MG63 (cell line): Measurements from ENCODE around the gene TMTC1. TPM values are rescaled to one million over a fixed set of nuclear protein-coding genes. Genes with fewer than 3 reads are reported as not detected.
"Not testable (repeated sequence)": the region's sequence is repeated elsewhere in the genome, so short reads cannot be mapped to it uniquely, and the experiment has no call there.

Source experiments
- DNase-seq: peaks from one replicate; pipeline ENCODE4 v3.0.0-alpha.2; 2020
- H3K27me3 ChIP-seq: fragments of 250-450 bp; sonication (Bioruptor Pico); 2 replicates; pipeline ENCODE4 v1.5.1; 2020; ENCODE audit warnings: mild to moderate bottlenecking, moderate library complexity
- H3K36me3 ChIP-seq: fragments of 250-450 bp; sonication (Bioruptor Pico); 2 replicates; pipeline ENCODE4 v1.5.1; 2020; ENCODE audit warnings: mild to moderate bottlenecking, moderate library complexity
- H3K4me3 ChIP-seq: fragments of 250-450 bp; sonication (Bioruptor Pico); 2 replicates; pipeline ENCODE4 v1.5.1; 2020; ENCODE audit warnings: mild to moderate bottlenecking, moderate library complexity
- H3K9me3 ChIP-seq: fragments of 250-450 bp; sonication (Bioruptor Pico); 2 replicates; pipeline ENCODE4 v1.5.1; 2020; ENCODE audit warnings: mild to moderate bottlenecking, moderate library complexity
- total RNA-seq: library from RNA; depleted of rRNA; stranded (reverse); fragments of >200 nt; shearing (Covaris generic); gene quantifications from 2 replicates; pipeline ENCODE4 v1.2.3, GENCODE V29; 2014; ENCODE audit warnings: low replicate concordance

TMTC1 gene
- total RNA-seq, 1 experiment from 2014 or later = 10.2 TPM

- no peaks in the 10 kb centered on the region for H3K36me3 ChIP-seq
- H3K27me3 ChIP-seq = no peaks in the 10 kb centered on the region
- peaks cover 8% of the 10 kb centered on the region; the same call in 1 of the 2 replicates for H3K9me3 ChIP-seq
- H3K4me3 ChIP-seq = no peak overlapping the region
- no peak for DNase-seq
Measured at GRCh38 chr12:29563636-29564035, 220.1 kb downstream of the TMTC1 start.

GRCh38 chr12:29563071-29563470 lies 220.7 kb downstream of the TMTC1 start:
- no peaks in the 10 kb centered on the region for H3K36me3 ChIP-seq
- no peak for DNase-seq
- H3K4me3 ChIP-seq = no peak overlapping the region
- H3K27me3 ChIP-seq = no peaks in the 10 kb centered on the region
- H3K9me3 ChIP-seq = peaks cover 8% of the 10 kb centered on the region; the same call in 1 of the 2 replicates

- Histone ChIP-seq H3K36me3 (no peaks in the 10 kb centered on the region), H3K9me3 (peaks cover 8% of the 10 kb centered on the region; the same call in 1 of the 2 replicates), H3K4me3 (no peak overlapping the region), H3K27me3 (no peaks in the 10 kb centered on the region)
- DNase-seq = peak; percentile 75
Measured at GRCh38 chr12:29562110-29562804, 221.5 kb downstream of the TMTC1 start.

DNA sequence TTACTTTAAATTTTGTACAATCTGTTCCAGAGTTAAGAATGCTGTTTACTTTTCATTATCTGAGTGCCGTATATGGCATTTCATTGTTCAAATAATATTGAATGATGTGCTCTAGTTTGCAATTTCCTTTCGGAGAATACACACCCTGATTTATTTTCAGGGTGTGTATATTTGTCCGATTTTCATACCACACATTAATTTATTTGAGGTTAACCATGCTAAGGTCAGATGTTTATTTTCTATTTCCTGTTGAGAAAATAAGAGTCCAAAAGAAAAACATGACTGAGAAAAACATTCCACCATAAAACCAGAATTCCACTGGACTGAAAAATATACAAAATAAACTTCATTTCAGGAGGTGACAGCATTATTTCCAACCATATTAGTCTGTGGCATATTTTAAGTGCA lies 222.1 kb downstream of the TMTC1 start:
- peaks cover 8% of the 10 kb centered on the region; the same call in 1 of the 2 replicates for H3K9me3 ChIP-seq
- DNase-seq = no peak
- H3K4me3 ChIP-seq = no peak overlapping the region
- no peaks in the 10 kb centered on the region for H3K36me3 ChIP-seq
- no peaks in the 10 kb centered on the region for H3K27me3 ChIP-seq

DNA sequence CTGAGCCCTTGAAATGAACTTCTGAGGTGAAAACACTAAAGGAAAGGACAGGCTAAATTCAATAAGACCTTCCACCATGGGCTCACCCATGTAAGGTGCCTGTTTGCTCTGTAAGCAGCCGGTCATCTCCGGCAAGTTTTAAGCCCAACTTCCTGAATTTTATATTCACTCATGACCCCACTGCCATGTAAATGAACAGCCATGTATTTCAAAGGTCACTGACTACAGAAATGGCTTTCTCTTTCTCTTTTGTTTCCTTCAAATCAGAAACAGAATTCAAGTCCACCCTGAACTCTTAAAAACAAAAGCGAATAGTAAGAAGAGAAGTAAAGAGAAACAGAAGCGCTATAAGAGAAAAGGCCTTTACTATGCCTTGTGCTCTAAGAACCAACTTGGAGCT lies 224.5 kb downstream of the TMTC1 start:
- no peaks in the 10 kb centered on the region for H3K36me3 ChIP-seq
- no peaks in the 10 kb centered on the region for H3K27me3 ChIP-seq
- H3K9me3 ChIP-seq = no peaks in the 10 kb centered on the region
- no peak for DNase-seq
- no peak overlapping the region for H3K4me3 ChIP-seq

GRCh38 chr12:29556363-29556762 lies 227.4 kb downstream of the TMTC1 start:
- no peaks in the 10 kb centered on the region for H3K9me3 ChIP-seq
- no peak overlapping the region for H3K4me3 ChIP-seq
- DNase-seq = no peak
- no peaks in the 10 kb centered on the region for H3K36me3 ChIP-seq
- H3K27me3 ChIP-seq = no peaks in the 10 kb centered on the region

DNA sequence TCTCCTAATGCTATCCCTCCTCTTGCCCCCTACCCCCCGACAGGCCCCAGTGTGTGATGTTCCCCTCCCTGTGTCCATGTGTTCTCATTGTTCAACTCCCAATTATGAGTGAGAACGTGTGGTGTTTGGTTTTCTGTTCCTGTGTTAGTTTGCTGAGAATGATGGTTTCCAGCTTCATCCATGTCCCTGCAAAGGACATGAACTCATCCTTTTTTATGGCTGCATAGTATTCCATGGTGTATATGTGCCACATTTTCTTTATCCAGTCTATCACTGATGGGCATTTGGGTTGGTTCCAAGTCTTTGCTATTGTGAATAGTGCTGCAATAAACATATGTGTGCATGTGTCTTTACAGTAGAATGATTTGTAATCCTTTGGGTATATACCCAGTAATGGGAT lies 228.3 kb downstream of the TMTC1 start:
- not testable (repeated sequence) for DNase-seq, H3K27me3 ChIP-seq, H3K9me3 ChIP-seq, H3K36me3 ChIP-seq, H3K4me3 ChIP-seq

- DNase-seq = no peak
- no peaks in the 10 kb centered on the region for H3K27me3 ChIP-seq
Measured at GRCh38 chr12:29552994-29553748, 230.6 kb downstream of the TMTC1 start.

DNA sequence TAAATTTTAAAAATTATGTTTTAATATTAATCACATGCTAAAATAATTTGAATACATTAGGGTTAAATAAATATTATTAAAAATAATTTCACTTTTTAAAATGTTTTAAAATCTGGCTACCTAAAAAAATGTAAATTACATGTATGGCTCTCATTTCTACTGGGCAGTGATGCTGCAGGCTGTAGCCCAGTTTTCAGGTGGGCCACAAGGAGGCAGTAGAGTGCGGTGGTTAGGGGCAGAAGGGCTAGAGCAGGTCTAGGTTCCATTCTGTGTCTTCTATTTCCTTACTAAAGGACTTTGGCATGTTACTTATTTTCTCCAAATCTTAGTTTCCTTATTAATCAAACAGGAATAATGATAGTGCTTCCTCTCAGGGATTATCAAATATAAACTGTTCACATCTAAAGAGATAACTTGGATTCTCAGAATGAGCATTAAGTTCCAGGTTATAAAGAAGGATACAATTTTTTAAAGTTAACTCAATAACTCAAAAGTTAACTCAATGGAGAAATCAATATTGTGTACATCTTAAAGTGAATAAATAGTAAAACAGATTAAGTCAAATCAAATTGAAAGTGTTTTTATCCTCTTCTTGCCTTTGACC lies 231.3 kb downstream of the TMTC1 start:
- Histone ChIP-seq H3K9me3 (no peaks in the 10 kb centered on the region), H3K4me3 (no peak overlapping the region), H3K27me3 (no peaks in the 10 kb centered on the region), H3K36me3 (no peaks in the 10 kb centered on the region)
- peak; percentile 66 for DNase-seq

More at GRCh38 chr12:29552994-29553748, 230.6 kb downstream of the TMTC1 start:
- H3K4me3 ChIP-seq = no peak overlapping the region
- H3K36me3 ChIP-seq = no peaks in the 10 kb centered on the region
- no peaks in the 10 kb centered on the region for H3K9me3 ChIP-seq

DNA sequence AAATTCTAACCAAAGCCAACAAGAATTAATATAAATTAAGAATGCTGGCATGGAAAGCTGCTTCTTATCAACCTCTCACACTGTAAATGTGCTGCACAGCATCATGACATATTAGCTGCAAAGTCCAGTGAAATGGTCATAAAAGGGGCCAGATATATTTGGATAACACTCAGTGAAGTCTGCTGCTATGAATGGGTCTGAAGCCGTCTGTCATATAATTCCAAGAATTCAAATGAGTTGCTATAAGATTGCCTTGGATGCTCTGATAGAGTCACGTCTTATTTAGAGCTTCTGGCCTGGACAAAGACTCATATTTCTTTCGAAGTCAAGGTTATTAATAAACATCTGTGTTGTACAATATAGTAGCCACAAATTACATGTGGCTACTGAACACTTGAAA lies 231.9 kb downstream of the TMTC1 start:
- Histone ChIP-seq H3K27me3 (no peaks in the 10 kb centered on the region), H3K9me3 (no peaks in the 10 kb centered on the region), H3K36me3 (no peaks in the 10 kb centered on the region), H3K4me3 (no peak overlapping the region)
- no peak for DNase-seq

- DNase-seq = no peak
- H3K36me3 ChIP-seq = no peaks in the 10 kb centered on the region
- H3K4me3 ChIP-seq = no peak overlapping the region
- no peaks in the 10 kb centered on the region for H3K27me3 ChIP-seq
- H3K9me3 ChIP-seq = no peaks in the 10 kb centered on the region
Measured at GRCh38 chr12:29547864-29548263, 235.9 kb downstream of the TMTC1 start.

- H3K4me3 ChIP-seq = no peak overlapping the region
- H3K27me3 ChIP-seq = no peaks in the 10 kb centered on the region
- peak; percentile 67 for DNase-seq
- H3K36me3 ChIP-seq = no peaks in the 10 kb centered on the region
- no peaks in the 10 kb centered on the region for H3K9me3 ChIP-seq
Measured at GRCh38 chr12:29547151-29547632, 236.6 kb downstream of the TMTC1 start.

- no peak overlapping the region for H3K4me3 ChIP-seq
- no peaks in the 10 kb centered on the region for H3K9me3 ChIP-seq
- H3K36me3 ChIP-seq = no peaks in the 10 kb centered on the region
- DNase-seq = peak; percentile 59
- H3K27me3 ChIP-seq = no peaks in the 10 kb centered on the region
Measured at GRCh38 chr12:29546000-29546399, 237.7 kb downstream of the TMTC1 start.

- no peak overlapping the region for H3K4me3 ChIP-seq
- no peaks in the 10 kb centered on the region for H3K27me3 ChIP-seq
- no peaks in the 10 kb centered on the region for H3K9me3 ChIP-seq
- no peaks in the 10 kb centered on the region for H3K36me3 ChIP-seq
- no peak for DNase-seq
Measured at GRCh38 chr12:29545102-29545467, 238.7 kb downstream of the TMTC1 start.

DNA sequence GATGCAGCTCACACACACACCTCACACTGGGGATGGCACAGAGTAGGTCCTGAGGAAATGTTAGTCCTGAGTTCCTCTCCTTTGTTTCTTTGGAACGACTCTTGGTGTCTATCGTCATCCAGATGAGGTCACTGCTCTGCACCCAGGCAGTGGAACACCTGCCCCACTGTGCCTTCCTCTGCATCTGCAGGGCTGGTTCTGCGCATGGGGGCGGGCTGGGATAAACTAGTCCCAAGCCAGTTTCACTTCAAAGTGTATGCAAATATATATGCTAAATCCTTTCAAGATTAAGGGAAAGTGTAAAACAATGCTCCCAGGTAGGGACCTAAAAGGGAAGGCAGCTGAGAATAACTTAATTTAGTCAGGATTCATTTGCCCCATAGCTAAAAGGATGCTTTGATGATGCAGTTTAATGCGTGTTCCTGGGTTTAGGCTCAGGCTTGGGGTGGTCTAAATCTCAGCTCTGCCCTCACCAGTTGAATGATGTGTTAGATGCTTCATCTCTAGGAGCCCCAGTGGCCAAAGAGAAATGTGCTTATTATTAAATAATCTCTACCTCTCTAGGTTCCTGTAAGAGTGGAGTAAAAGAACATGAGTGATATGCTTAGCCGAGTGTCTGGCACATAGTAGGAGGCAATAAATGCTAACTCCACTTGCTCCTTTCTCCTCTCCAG lies 239.2 kb downstream of the TMTC1 start:
- Histone ChIP-seq H3K4me3 (no peak overlapping the region), H3K9me3 (no peaks in the 10 kb centered on the region), H3K36me3 (no peaks in the 10 kb centered on the region), H3K27me3 (no peaks in the 10 kb centered on the region)
- DNase-seq = no peak

GRCh38 chr12:29543036-29543435 lies 240.7 kb downstream of the TMTC1 start:
- H3K27me3 ChIP-seq = no peaks in the 10 kb centered on the region
- H3K4me3 ChIP-seq = 0 out of 2 replicates have a peak overlapping the region, but pooled peaks have one; percentile 7
- no peak for DNase-seq
- H3K9me3 ChIP-seq = no peaks in the 10 kb centered on the region
- no peaks in the 10 kb centered on the region for H3K36me3 ChIP-seq

DNA sequence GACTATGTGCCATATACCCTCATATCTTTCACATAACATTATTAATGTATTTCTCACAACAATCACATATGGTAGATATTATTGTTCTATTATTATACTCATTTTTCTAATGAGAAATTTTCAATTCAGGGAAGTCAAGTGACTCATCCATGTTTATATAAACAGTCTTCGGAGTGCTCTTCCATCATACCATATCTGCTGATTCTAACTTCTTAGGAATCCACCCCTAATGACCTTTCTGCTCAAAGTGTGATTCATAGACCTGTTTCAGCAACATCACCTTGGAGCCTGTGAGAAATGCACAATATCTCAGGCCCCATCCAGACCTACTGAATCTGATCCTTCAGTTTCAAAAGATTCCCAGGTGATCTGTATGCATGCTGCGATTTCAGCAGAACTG lies 246.4 kb downstream of the TMTC1 start:
- no peaks in the 10 kb centered on the region for H3K9me3 ChIP-seq
- DNase-seq = no peak
- no peak overlapping the region for H3K4me3 ChIP-seq
- H3K36me3 ChIP-seq = no peaks in the 10 kb centered on the region
- no peaks in the 10 kb centered on the region for H3K27me3 ChIP-seq
